Glomerular endothelial cell (primary cell): ENCODE data around the gene GRB7. TPM values are rescaled to one million over a fixed set of nuclear protein-coding genes. Genes with fewer than 3 reads are reported as not detected.
"Not testable (repeated sequence)": the region's sequence is repeated elsewhere in the genome, so short reads cannot be mapped to it uniquely, and the experiment has no call there.

Experiments used
- DNase-seq: peaks from one replicate; pipeline ENCODE4 v3.0.0-alpha.2; 2011; ENCODE audit warnings: low read depth, low spot score; ENCODE audit errors: extremely low read depth
- total RNA-seq: library from RNA; depleted of rRNA; stranded (reverse); fragments of >200 nt; gene quantifications from 2 replicates; pipeline ENCODE4 v1.2.3, GENCODE V29; 2015

Gene GRB7
- total RNA-seq, 1 donor from 2014 or later = not detected

GRCh38 chr17:39750131-39751015 is 12.6 kb downstream of the GRB7 start:
- no peak for DNase-seq

- no peak for DNase-seq
Measured at GRCh38 chr17:39751016-39751543, 13.3 kb downstream of the GRB7 start.

GRCh38 chr17:39751637-39752036 is 13.9 kb downstream of the GRB7 start:
- no peak for DNase-seq

GRCh38 chr17:39752241-39752881 is 14.6 kb downstream of the GRB7 start:
- DNase-seq = no peak

- DNase-seq = no peak
Measured at GRCh38 chr17:39753514-39754160, 15.9 kb downstream of the GRB7 start.

GRCh38 chr17:39754161-39754957 is 16.6 kb downstream of the GRB7 start:
- no peak for DNase-seq

- no peak for DNase-seq
Measured at GRCh38 chr17:39754958-39755553, 17.3 kb downstream of the GRB7 start.

- no peak for DNase-seq
Measured at GRCh38 chr17:39755554-39756379, 18.0 kb downstream of the GRB7 start.

GRCh38 chr17:39756380-39757079 is 18.8 kb downstream of the GRB7 start:
- no peak for DNase-seq

GRCh38 chr17:39757176-39757662 is 19.5 kb downstream of the GRB7 start:
- DNase-seq = no peak

- no peak for DNase-seq
Measured at GRCh38 chr17:39757931-39758873, 20.5 kb downstream of the GRB7 start.

- no peak for DNase-seq
Measured at GRCh38 chr17:39759204-39759603, 21.5 kb downstream of the GRB7 start.

GRCh38 chr17:39761861-39762496 is 24.2 kb downstream of the GRB7 start:
- no peak for DNase-seq

- DNase-seq = no peak
Measured at GRCh38 chr17:39763051-39763820, 25.5 kb downstream of the GRB7 start.

- DNase-seq = not testable (repeated sequence)
Measured at GRCh38 chr17:39764171-39764570, 26.4 kb downstream of the GRB7 start.

- no peak for DNase-seq
Measured at GRCh38 chr17:39765175-39765574, 27.4 kb downstream of the GRB7 start.
